ENCODE data around the gene RENBP. TPM values are rescaled to one million over a fixed set of nuclear protein-coding genes. Genes with fewer than 3 reads are reported as not detected.
A peak's percentile ranks its signal among the peaks of the same experiment; 100 is the strongest.

RENBP gene
- total RNA-seq, 1 experiment from 2014 or later: 0.26 TPM

GRCh38 chrX:153953892-153954557 is 9.6 kb upstream of the RENBP start:
- Histone ChIP-seq H3K9me2 (replicated peaks; ENCODE audit: insufficient read depth, low read length) (no peaks in the 10 kb centered on the region), H3K4me3 (ENCODE audit: low read length) (no peak overlapping the region), H2AFZ (ENCODE audit: low read length) (no peak overlapping the region), H3K27ac (ENCODE audit: low read length) (no peak overlapping the region), H3K79me2 (ENCODE audit: low read length) (no peaks in the 10 kb centered on the region), H3K4me1 (ENCODE audit: low read length) (no peaks in the 10 kb centered on the region), H3K9ac (ENCODE audit: low read length) (no peak overlapping the region), H3K27me3 (ENCODE audit: low read length) (no peaks in the 10 kb centered on the region), H3K36me3 (ENCODE audit: insufficient read depth, low read length) (peaks cover 11% of the 10 kb centered on the region), H3K4me2 (ENCODE audit: low read depth, low read length, poor library complexity, severe bottlenecking) (no peak overlapping the region), H3K9me3 (ENCODE audit: low read length) (no peaks in the 10 kb centered on the region), H4K20me1 (ENCODE audit: insufficient read depth, low read depth, low read length) (0 out of 2 replicates have a peak, but pooled peaks cover 4% of the 10 kb centered on the region)
- no peak for DNase-seq

- Histone ChIP-seq H3K9ac (ENCODE audit: low read length) (no peak overlapping the region), H3K27me3 (ENCODE audit: low read length) (no peaks in the 10 kb centered on the region), H3K4me3 (ENCODE audit: low read length) (no peak overlapping the region), H3K9me3 (ENCODE audit: low read length) (no peaks in the 10 kb centered on the region), H2AFZ (ENCODE audit: low read length) (no peak overlapping the region), H3K79me2 (ENCODE audit: low read length) (no peaks in the 10 kb centered on the region), H3K27ac (ENCODE audit: low read length) (no peak overlapping the region), H3K9me2 (replicated peaks; ENCODE audit: insufficient read depth, low read length) (no peaks in the 10 kb centered on the region), H3K4me2 (ENCODE audit: low read depth, low read length, poor library complexity, severe bottlenecking) (no peak overlapping the region), H4K20me1 (ENCODE audit: insufficient read depth, low read depth, low read length) (0 out of 2 replicates have a peak, but pooled peaks cover 4% of the 10 kb centered on the region), H3K36me3 (ENCODE audit: insufficient read depth, low read length) (peaks cover 11% of the 10 kb centered on the region), H3K4me1 (ENCODE audit: low read length) (no peaks in the 10 kb centered on the region)
- DNase-seq: peak; percentile 93
Observed at GRCh38 chrX:153953342-153953830, 8.9 kb upstream of the RENBP start.

GRCh38 chrX:153952373-153953026 is 8.1 kb upstream of the RENBP start:
- Histone ChIP-seq H3K4me1 (ENCODE audit: low read length) (no peaks in the 10 kb centered on the region), H3K27ac (ENCODE audit: low read length) (no peak overlapping the region), H3K4me2 (ENCODE audit: low read depth, low read length, poor library complexity, severe bottlenecking) (no peak overlapping the region), H4K20me1 (ENCODE audit: insufficient read depth, low read depth, low read length) (0 out of 2 replicates have a peak, but pooled peaks cover 4% of the 10 kb centered on the region), H3K9ac (ENCODE audit: low read length) (no peak overlapping the region), H2AFZ (ENCODE audit: low read length) (no peak overlapping the region), H3K9me3 (ENCODE audit: low read length) (no peaks in the 10 kb centered on the region), H3K4me3 (ENCODE audit: low read length) (no peak overlapping the region), H3K79me2 (ENCODE audit: low read length) (no peaks in the 10 kb centered on the region), H3K9me2 (replicated peaks; ENCODE audit: insufficient read depth, low read length) (no peaks in the 10 kb centered on the region), H3K27me3 (ENCODE audit: low read length) (no peaks in the 10 kb centered on the region), H3K36me3 (ENCODE audit: insufficient read depth, low read length) (peaks cover 11% of the 10 kb centered on the region)
- no peak for DNase-seq

- no peak overlapping the region for H3K9ac ChIP-seq (ENCODE audit: low read length)
- H3K79me2 ChIP-seq (ENCODE audit: low read length): no peaks in the 10 kb centered on the region
Observed at GRCh38 chrX:153951683-153952372, 7.4 kb upstream of the RENBP start.

GRCh38 chrX:153950127-153950526 is 5.7 kb upstream of the RENBP start:
- H3K79me2 ChIP-seq (ENCODE audit: low read length): no peaks in the 10 kb centered on the region
- H2AFZ ChIP-seq (ENCODE audit: low read length): no peak overlapping the region
- peaks cover 11% of the 10 kb centered on the region for H3K36me3 ChIP-seq (ENCODE audit: insufficient read depth, low read length)
- H3K9ac ChIP-seq (ENCODE audit: low read length): no peak overlapping the region
- H3K9me2 ChIP-seq (replicated peaks; ENCODE audit: insufficient read depth, low read length): no peaks in the 10 kb centered on the region
- no peak overlapping the region for H3K27ac ChIP-seq (ENCODE audit: low read length)
- H3K4me2 ChIP-seq (ENCODE audit: low read depth, low read length, poor library complexity, severe bottlenecking): no peak overlapping the region
- H3K4me3 ChIP-seq (ENCODE audit: low read length): no peak overlapping the region
- H3K27me3 ChIP-seq (ENCODE audit: low read length): no peaks in the 10 kb centered on the region
- no peak for DNase-seq
- no peaks in the 10 kb centered on the region for H3K9me3 ChIP-seq (ENCODE audit: low read length)
- 0 out of 2 replicates have a peak, but pooled peaks cover 4% of the 10 kb centered on the region for H4K20me1 ChIP-seq (ENCODE audit: insufficient read depth, low read depth, low read length)
- no peaks in the 10 kb centered on the region for H3K4me1 ChIP-seq (ENCODE audit: low read length)

More at GRCh38 chrX:153951683-153952372, 7.4 kb upstream of the RENBP start:
- Histone ChIP-seq H2AFZ (ENCODE audit: low read length) (no peak overlapping the region), H3K4me1 (ENCODE audit: low read length) (no peaks in the 10 kb centered on the region), H3K36me3 (ENCODE audit: insufficient read depth, low read length) (peaks cover 11% of the 10 kb centered on the region), H4K20me1 (ENCODE audit: insufficient read depth, low read depth, low read length) (0 out of 2 replicates have a peak, but pooled peaks cover 4% of the 10 kb centered on the region), H3K27me3 (ENCODE audit: low read length) (no peaks in the 10 kb centered on the region), H3K4me3 (ENCODE audit: low read length) (no peak overlapping the region), H3K27ac (ENCODE audit: low read length) (no peak overlapping the region), H3K9me3 (ENCODE audit: low read length) (no peaks in the 10 kb centered on the region), H3K9me2 (replicated peaks; ENCODE audit: insufficient read depth, low read length) (no peaks in the 10 kb centered on the region), H3K4me2 (ENCODE audit: low read depth, low read length, poor library complexity, severe bottlenecking) (no peak overlapping the region)
- DNase-seq: no peak

GRCh38 chrX:153948847-153949805 is 4.7 kb upstream of the RENBP start:
- no peak overlapping the region for H3K4me2 ChIP-seq (ENCODE audit: low read depth, low read length, poor library complexity, severe bottlenecking)
- H3K4me3 ChIP-seq (ENCODE audit: low read length): no peak overlapping the region
- no peak overlapping the region for H3K9ac ChIP-seq (ENCODE audit: low read length)
- H2AFZ ChIP-seq (ENCODE audit: low read length): no peak overlapping the region
- no peaks in the 10 kb centered on the region for H3K9me2 ChIP-seq (replicated peaks; ENCODE audit: insufficient read depth, low read length)
- peaks cover 11% of the 10 kb centered on the region for H3K36me3 ChIP-seq (ENCODE audit: insufficient read depth, low read length)
- no peaks in the 10 kb centered on the region for H3K4me1 ChIP-seq (ENCODE audit: low read length)
- no peak for DNase-seq
- no peaks in the 10 kb centered on the region for H3K79me2 ChIP-seq (ENCODE audit: low read length)
- H3K27ac ChIP-seq (ENCODE audit: low read length): no peak overlapping the region
- no peaks in the 10 kb centered on the region for H3K9me3 ChIP-seq (ENCODE audit: low read length)
- H4K20me1 ChIP-seq (ENCODE audit: insufficient read depth, low read depth, low read length): 0 out of 2 replicates have a peak, but pooled peaks cover 4% of the 10 kb centered on the region
- H3K27me3 ChIP-seq (ENCODE audit: low read length): no peaks in the 10 kb centered on the region

- no peak overlapping the region for H3K4me3 ChIP-seq (ENCODE audit: low read length)
- no peak overlapping the region for H3K4me2 ChIP-seq (ENCODE audit: low read depth, low read length, poor library complexity, severe bottlenecking)
- no peak overlapping the region for H2AFZ ChIP-seq (ENCODE audit: low read length)
- no peaks in the 10 kb centered on the region for H3K9me3 ChIP-seq (ENCODE audit: low read length)
- no peak overlapping the region for H3K9ac ChIP-seq (ENCODE audit: low read length)
- H3K27me3 ChIP-seq (ENCODE audit: low read length): no peaks in the 10 kb centered on the region
- H3K36me3 ChIP-seq (ENCODE audit: insufficient read depth, low read length): peaks cover 8% of the 10 kb centered on the region
- DNase-seq: no peak
- no peaks in the 10 kb centered on the region for H3K79me2 ChIP-seq (ENCODE audit: low read length)
- H3K27ac ChIP-seq (ENCODE audit: low read length): no peak overlapping the region
- H3K4me1 ChIP-seq (ENCODE audit: low read length): no peaks in the 10 kb centered on the region
- H4K20me1 ChIP-seq (ENCODE audit: insufficient read depth, low read depth, low read length): 0 out of 2 replicates have a peak, but pooled peaks cover 4% of the 10 kb centered on the region
- no peaks in the 10 kb centered on the region for H3K9me2 ChIP-seq (replicated peaks; ENCODE audit: insufficient read depth, low read length)
Observed at GRCh38 chrX:153948002-153948466, 3.6 kb upstream of the RENBP start.
